H9 (cell line): ENCODE results near the gene EIF4H. TPM values are rescaled to one million over a fixed set of nuclear protein-coding genes. Genes with fewer than 3 reads are reported as not detected.

Experiments
- DNase-seq: peaks from one replicate; pipeline ENCODE4 v3.0.0-alpha.2; 2017
- H2AFZ ChIP-seq: one replicate; pipeline ENCODE4 v1.6.1; 2013; ENCODE audit warnings: mild to moderate bottlenecking, low read length, control low read depth, moderate library complexity
- H2AK5ac ChIP-seq: 2 replicates; pipeline ENCODE4 v1.6.1; 2013; ENCODE audit warnings: low read length, control low read depth, mixed read lengths; ENCODE audit not compliant: insufficient read length
- H2BK120ac ChIP-seq: one replicate; pipeline ENCODE4 v1.6.1; 2013; ENCODE audit warnings: low read depth, mild to moderate bottlenecking, low read length, control low read depth, inconsistent platforms; ENCODE audit not compliant: poor library complexity, severe bottlenecking
- H2BK12ac ChIP-seq: 2 replicates; pipeline ENCODE4 v1.6.1; 2013; ENCODE audit warnings: low read length, control low read depth, mixed read lengths, low read depth; ENCODE audit not compliant: insufficient read length
- H2BK15ac ChIP-seq: 2 replicates; pipeline ENCODE4 v1.6.1; 2013; ENCODE audit warnings: low read depth, low read length, control low read depth
- H2BK20ac ChIP-seq: one replicate; pipeline ENCODE4 v1.6.1; 2013; ENCODE audit warnings: low read depth, mild to moderate bottlenecking, low read length, control low read depth, inconsistent platforms; ENCODE audit not compliant: poor library complexity, severe bottlenecking
- H2BK5ac ChIP-seq: 2 replicates; pipeline ENCODE4 v1.6.1; 2013; ENCODE audit warnings: low read length, control low read depth, mixed read lengths; ENCODE audit not compliant: insufficient read length
- H3K14ac ChIP-seq: 2 replicates; pipeline ENCODE4 v1.6.1; 2013; ENCODE audit warnings: low read length, control low read depth; ENCODE audit not compliant: insufficient read depth
- H3K18ac ChIP-seq: 2 replicates; pipeline ENCODE4 v1.6.1; 2013; ENCODE audit warnings: low read depth, mild to moderate bottlenecking, mixed read lengths, low read length, control low read depth; ENCODE audit not compliant: insufficient read length
- H3K23ac ChIP-seq: 2 replicates; pipeline ENCODE4 v1.6.1; 2013; ENCODE audit warnings: low read length, control low read depth, mixed read lengths, low read depth; ENCODE audit not compliant: insufficient read length
- H3K23me2 ChIP-seq: 2 replicates; pipeline ENCODE4 v1.6.1; 2013; ENCODE audit warnings: low read depth, mild to moderate bottlenecking, mixed read lengths, low read length, control low read depth; ENCODE audit not compliant: insufficient read length, poor library complexity, severe bottlenecking
- H3K27ac ChIP-seq: 2 replicates; pipeline ENCODE4 v1.5.1; 2013; ENCODE audit warnings: low read length, control low read depth, mixed read lengths, low read depth; ENCODE audit not compliant: insufficient read length
- H3K27me3 ChIP-seq: 2 replicates; pipeline ENCODE4 v1.6.1; 2013; ENCODE audit warnings: low read length, control low read depth, inconsistent platforms; ENCODE audit not compliant: insufficient read depth
- H3K4ac ChIP-seq: 2 replicates; pipeline ENCODE4 v1.6.1; 2013; ENCODE audit warnings: low read depth, mild to moderate bottlenecking, control low read depth, inconsistent platforms, low read length, moderate library complexity
- H3K4me1 ChIP-seq: 2 replicates; pipeline ENCODE4 v1.6.1; 2013; ENCODE audit warnings: low read length, control low read depth, inconsistent platforms; ENCODE audit not compliant: insufficient read depth
- H3K4me2 ChIP-seq: 2 replicates; pipeline ENCODE4 v1.6.1; 2013; ENCODE audit warnings: low read length, control low read depth, mixed read lengths; ENCODE audit not compliant: insufficient read length, insufficient read depth
- H3K56ac ChIP-seq: 2 replicates; pipeline ENCODE4 v1.6.1; 2013; ENCODE audit warnings: low read depth, mild to moderate bottlenecking, mixed read lengths, low read length, control low read depth; ENCODE audit not compliant: insufficient read length
- H3K79me1 ChIP-seq: 2 replicates; pipeline ENCODE4 v1.6.1; 2013; ENCODE audit warnings: low read depth, mild to moderate bottlenecking, moderate library complexity, low read length, control low read depth, inconsistent platforms; ENCODE audit not compliant: insufficient read depth, poor library complexity, severe bottlenecking
- H3K79me2 ChIP-seq: 2 replicates; pipeline ENCODE4 v1.6.1; 2013; ENCODE audit warnings: low read length, control low read depth, inconsistent platforms; ENCODE audit not compliant: insufficient read depth
- H3K9ac ChIP-seq: 2 replicates; pipeline ENCODE4 v1.6.1; 2013; ENCODE audit warnings: low read length, control low read depth, mixed read lengths; ENCODE audit not compliant: insufficient read length; ENCODE audit errors: extremely low read depth
- H3K9me3 ChIP-seq: one replicate; pipeline ENCODE4 v1.6.1; 2013; ENCODE audit warnings: low read depth, low read length, inconsistent platforms; ENCODE audit not compliant: control insufficient read depth
- H3T11ph ChIP-seq: one replicate; pipeline ENCODE4 v1.6.1; 2013; ENCODE audit warnings: mild to moderate bottlenecking, low read length, control low read depth, inconsistent platforms
- H4K20me1 ChIP-seq: one replicate; pipeline ENCODE4 v1.6.1; 2013; ENCODE audit not compliant: control insufficient read depth, insufficient read length, insufficient read depth
- H4K5ac ChIP-seq: 2 replicates; pipeline ENCODE4 v1.6.1; 2013; ENCODE audit warnings: low read depth, mild to moderate bottlenecking, mixed read lengths, low read length, control low read depth; ENCODE audit not compliant: insufficient read length
- H4K8ac ChIP-seq: replicated peaks from 2 replicates; pipeline ENCODE4 v1.6.1; 2013; ENCODE audit warnings: low read length, control low read depth, mixed read lengths, low read depth; ENCODE audit not compliant: insufficient read length
- H4K91ac ChIP-seq: 2 replicates; pipeline ENCODE4 v1.6.1; 2013; ENCODE audit warnings: low read depth, mild to moderate bottlenecking, moderate library complexity, mixed read lengths, low read length, control low read depth; ENCODE audit not compliant: insufficient read length
- H3K27ac Mint-ChIP-seq, 3 experiments: 2 replicates in 2 of 3; 3 replicates in 1 of 3; pipeline ENCODE4 v1.8.0; 2020 to 2021; ENCODE audit warnings: mixed read lengths in 3 of 3, mild to moderate bottlenecking in 1 of 3, moderate library complexity in 1 of 3
- H3K27me3 Mint-ChIP-seq: 2 replicates; pipeline ENCODE4 v1.8.0; 2021; ENCODE audit warnings: low read depth, mild to moderate bottlenecking, moderate library complexity, mixed read lengths
- H3K36me3 Mint-ChIP-seq, 3 experiments: 2 replicates in 2 of 3; 3 replicates in 1 of 3; pipeline ENCODE4 v1.8.0; 2020 to 2021; ENCODE audit warnings: low read depth in 3 of 3, mixed read lengths in 3 of 3; ENCODE audit not compliant: insufficient read depth in 1 of 3
- H3K4me1 Mint-ChIP-seq, 2 experiments: 2 replicates each; pipeline ENCODE4 v1.8.0; 2020; ENCODE audit warnings: mixed read lengths in 2 of 2
- H3K4me3 Mint-ChIP-seq, 2 experiments: 2 replicates in 1 of 2; 3 replicates in 1 of 2; pipeline ENCODE4 v1.8.0; 2020 to 2021; ENCODE audit warnings: mild to moderate bottlenecking in 2 of 2, mixed read lengths in 2 of 2, moderate library complexity in 1 of 2
- H3K9me3 Mint-ChIP-seq, 2 experiments: 2 replicates in 1 of 2; 3 replicates in 1 of 2; pipeline ENCODE4 v1.8.0; 2020; ENCODE audit warnings: mild to moderate bottlenecking in 2 of 2, mixed read lengths in 2 of 2, moderate library complexity in 1 of 2
- WGBS: extraction: QIAGEN DNeasy Blood & Tissue Kit; methylation state at CpG from one replicate; pipeline ENCODE4 v1.1.7; 2013; ENCODE audit warnings: missing lambda C conversion rate, low lambda C conversion rate, mixed read lengths; ENCODE audit not compliant: insufficient read length; ENCODE audit errors: extremely low coverage; 5-methylcytosine and 5-hydroxymethylcytosine counted together
- total RNA-seq: library from RNA; stranded (reverse); gene quantifications from 2 replicates; pipeline ENCODE4 v1.2.1, GENCODE V29; 2021
- TF ChIP-seq, protein P1 (sequence below): fragments of 200-600 bp; sonication (generic); conservative IDR thresholded peaks from 3 replicates; pipeline ENCODE4 v1.8.0; 2021; ENCODE audit warnings: antibody characterized with exemption, mild to moderate bottlenecking

The EIF4H gene
- total RNA-seq, 1 experiment from 2014 or later: 363 TPM

DNA sequence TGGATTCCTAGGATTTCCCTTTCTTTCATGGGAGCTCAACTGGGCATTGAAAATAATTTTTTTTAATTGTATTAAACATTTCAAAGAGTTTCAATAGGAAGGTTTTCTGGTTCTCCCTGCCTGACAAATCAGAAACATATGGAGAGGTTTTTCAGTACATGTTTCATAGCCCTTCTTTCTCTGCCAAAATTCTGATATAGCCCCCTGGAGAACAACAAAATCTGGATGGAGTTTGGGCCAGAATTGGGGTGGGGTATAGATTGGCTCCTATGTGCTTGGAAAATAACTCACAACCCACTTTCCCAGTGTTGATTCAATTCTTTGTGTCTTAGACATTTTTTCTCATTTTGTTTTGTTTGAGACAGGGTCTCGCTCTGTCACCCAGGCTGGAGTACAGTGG is 24.6 kb upstream of the EIF4H start:
- H2AK5ac ChIP-seq: no peak overlapping the region
- H3K27ac ChIP-seq: no peak overlapping the region
- Mint-ChIP-seq H3K36me3 (peaks cover 0 to 6% (median 0%) of the 10 kb centered on the region in 3 experiments; a peak in 4 of 7 replicates), H3K27me3 (peaks cover 2% of the 10 kb centered on the region; the same call in 1 of the 2 replicates), H3K4me3 (no peak overlapping the region), H3K27ac (no peak overlapping the region), H3K4me1 (peaks cover 8 to 11% of the 10 kb centered on the region in 2 experiments), H3K9me3 (peaks cover 5 to 11% of the 10 kb centered on the region in 2 experiments; a peak in 4 of 5 replicates)
- no peak overlapping the region for H2BK120ac ChIP-seq
- no peak overlapping the region for H3K4me2 ChIP-seq
- H3K4me1 ChIP-seq: no peaks in the 10 kb centered on the region
- H3K79me1 ChIP-seq: no peaks in the 10 kb centered on the region
- no CpG with 5 or more reads among the region's 1 CpG for WGBS
- no peak overlapping the region for H3K4ac ChIP-seq
- H3K79me2 ChIP-seq: no peaks in the 10 kb centered on the region
- H3K9ac ChIP-seq: no peak overlapping the region
- no peaks in the 10 kb centered on the region for H3K23me2 ChIP-seq
- H4K8ac ChIP-seq: no peak overlapping the region
- no peak overlapping the region for H2AFZ ChIP-seq
- DNase-seq: no peak
- H2BK15ac ChIP-seq: no peak overlapping the region
- H3T11ph ChIP-seq: no peak overlapping the region
- no peaks in the 10 kb centered on the region for H4K20me1 ChIP-seq
- no peak overlapping the region for H3K56ac ChIP-seq
- H2BK20ac ChIP-seq: no peak overlapping the region
- no peak overlapping the region for H3K14ac ChIP-seq
- no peak overlapping the region for H2BK5ac ChIP-seq
- no peak overlapping the region for H4K5ac ChIP-seq
- no peak overlapping the region for H3K23ac ChIP-seq
- H3K9me3 ChIP-seq: no peaks in the 10 kb centered on the region
- H3K18ac ChIP-seq: no peak overlapping the region
- H3K27me3 ChIP-seq: no peaks in the 10 kb centered on the region
- no peak overlapping the region for H4K91ac ChIP-seq
- H2BK12ac ChIP-seq: no peak overlapping the region
- TF ChIP-seq, protein P1, sequence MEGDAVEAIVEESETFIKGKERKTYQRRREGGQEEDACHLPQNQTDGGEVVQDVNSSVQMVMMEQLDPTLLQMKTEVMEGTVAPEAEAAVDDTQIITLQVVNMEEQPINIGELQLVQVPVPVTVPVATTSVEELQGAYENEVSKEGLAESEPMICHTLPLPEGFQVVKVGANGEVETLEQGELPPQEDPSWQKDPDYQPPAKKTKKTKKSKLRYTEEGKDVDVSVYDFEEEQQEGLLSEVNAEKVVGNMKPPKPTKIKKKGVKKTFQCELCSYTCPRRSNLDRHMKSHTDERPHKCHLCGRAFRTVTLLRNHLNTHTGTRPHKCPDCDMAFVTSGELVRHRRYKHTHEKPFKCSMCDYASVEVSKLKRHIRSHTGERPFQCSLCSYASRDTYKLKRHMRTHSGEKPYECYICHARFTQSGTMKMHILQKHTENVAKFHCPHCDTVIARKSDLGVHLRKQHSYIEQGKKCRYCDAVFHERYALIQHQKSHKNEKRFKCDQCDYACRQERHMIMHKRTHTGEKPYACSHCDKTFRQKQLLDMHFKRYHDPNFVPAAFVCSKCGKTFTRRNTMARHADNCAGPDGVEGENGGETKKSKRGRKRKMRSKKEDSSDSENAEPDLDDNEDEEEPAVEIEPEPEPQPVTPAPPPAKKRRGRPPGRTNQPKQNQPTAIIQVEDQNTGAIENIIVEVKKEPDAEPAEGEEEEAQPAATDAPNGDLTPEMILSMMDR: no peak
